Skeletal muscle satellite cell (primary cell): ENCODE results near the gene UPK1A. TPM values are rescaled to one million over a fixed set of nuclear protein-coding genes. Genes with fewer than 3 reads are reported as not detected.

ENCODE experiments used
- H3K27me3 ChIP-seq: 2 replicates; pipeline ENCODE4 v1.7.0; 2013; ENCODE audit warnings: low read length; ENCODE audit not compliant: control insufficient read depth, insufficient read depth
- H3K36me3 ChIP-seq: 2 replicates; pipeline ENCODE4 v1.7.0; 2013; ENCODE audit warnings: mild to moderate bottlenecking, control low read depth, low read length; ENCODE audit not compliant: insufficient read depth
- H3K4me1 ChIP-seq: 2 replicates; pipeline ENCODE4 v1.7.0; 2013; ENCODE audit warnings: low read length; ENCODE audit not compliant: control insufficient read depth, insufficient read depth
- H3K4me2 ChIP-seq: 2 replicates; pipeline ENCODE4 v1.7.0; 2013; ENCODE audit warnings: mild to moderate bottlenecking, low read length
- H3K4me3 ChIP-seq: 2 replicates; pipeline ENCODE4 v1.7.0; 2013; ENCODE audit warnings: low read length
- H3K9ac ChIP-seq: 2 replicates; pipeline ENCODE4 v1.7.0; 2013; ENCODE audit warnings: mild to moderate bottlenecking, low read depth, low read length, moderate library complexity
- H3K9me3 ChIP-seq: replicated peaks from 2 replicates; pipeline ENCODE4 v1.7.0; 2013; ENCODE audit warnings: mild to moderate bottlenecking, control low read depth, low read length
- total RNA-seq: library from RNA; depleted of rRNA; stranded (reverse); fragments of >200 nt; gene quantifications from 2 replicates; pipeline ENCODE4 v1.2.3, GENCODE V29; 2012; rRNA removed

UPK1A gene
- not detected in 2 replicates for total RNA-seq

- Histone ChIP-seq H3K27me3 (peaks cover 9% of the 10 kb centered on the region), H3K9me3 (no peaks in the 10 kb centered on the region), H3K4me1 (no peaks in the 10 kb centered on the region), H3K9ac (no peak within 1 kb of the TSS), H3K4me3 (no peak within 1 kb of the TSS), H3K4me2 (no peak within 1 kb of the TSS), H3K36me3 (no peaks in the 10 kb centered on the region)
Measured at GRCh38 chr19:35666251-35666913, at the start of gene UPK1A. Gene UPK1A (plus strand): TSS chr19:35666517. CDS start chr19:35666813, 296 bp downstream.

GRCh38 chr19:35618857-35619256 is 47.5 kb upstream of the UPK1A start:
- no peak overlapping the region for H3K9ac ChIP-seq
- no peak overlapping the region for H3K4me2 ChIP-seq
- H3K27me3 ChIP-seq, result no peaks in the 10 kb centered on the region
- H3K4me1 ChIP-seq, result no peaks in the 10 kb centered on the region
- H3K9me3 ChIP-seq, result no peaks in the 10 kb centered on the region
- no peaks in the 10 kb centered on the region for H3K36me3 ChIP-seq
- H3K4me3 ChIP-seq, result no peak overlapping the region

- H3K36me3 ChIP-seq, result no peaks in the 10 kb centered on the region
- no peak overlapping the region for H3K9ac ChIP-seq
- no peak overlapping the region for H3K4me3 ChIP-seq
Measured at GRCh38 chr19:35619290-35619923, 46.9 kb upstream of the UPK1A start.

GRCh38 chr19:35620001-35620400 is 46.3 kb upstream of the UPK1A start:
- no peak overlapping the region for H3K4me3 ChIP-seq
- no peaks in the 10 kb centered on the region for H3K9me3 ChIP-seq
- H3K36me3 ChIP-seq, result no peaks in the 10 kb centered on the region
- H3K4me1 ChIP-seq, result no peaks in the 10 kb centered on the region
- no peak overlapping the region for H3K4me2 ChIP-seq
- H3K9ac ChIP-seq, result no peak overlapping the region
- no peaks in the 10 kb centered on the region for H3K27me3 ChIP-seq

More at GRCh38 chr19:35619290-35619923, 46.9 kb upstream of the UPK1A start:
- Histone ChIP-seq H3K4me1 (no peaks in the 10 kb centered on the region), H3K27me3 (no peaks in the 10 kb centered on the region), H3K4me2 (no peak overlapping the region), H3K9me3 (no peaks in the 10 kb centered on the region)

DNA sequence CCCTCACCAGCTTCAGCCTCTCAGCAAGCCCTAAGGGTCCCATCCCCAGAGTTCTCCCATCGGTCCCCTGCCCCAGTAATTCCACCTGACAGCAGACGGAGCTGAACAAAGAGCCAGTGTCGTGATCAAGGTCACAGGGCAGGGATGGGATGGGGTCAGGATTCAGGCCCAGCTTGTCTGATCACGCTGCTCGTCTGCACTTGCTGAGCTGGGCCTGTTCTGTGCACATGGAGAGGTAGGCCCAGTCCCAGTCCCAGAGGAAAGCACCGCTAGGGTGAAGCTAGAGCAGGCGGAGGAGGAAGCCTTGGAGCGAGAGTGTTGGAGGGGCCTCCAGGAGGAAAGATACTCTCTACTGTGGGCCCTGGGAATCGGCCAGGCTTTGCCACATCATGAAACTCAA is 44.6 kb upstream of the UPK1A start:
- H3K4me3 ChIP-seq, result no peak overlapping the region
- no peaks in the 10 kb centered on the region for H3K4me1 ChIP-seq
- no peaks in the 10 kb centered on the region for H3K36me3 ChIP-seq
- no peak overlapping the region for H3K9ac ChIP-seq
- H3K4me2 ChIP-seq, result no peak overlapping the region
- H3K9me3 ChIP-seq, result no peaks in the 10 kb centered on the region
- no peaks in the 10 kb centered on the region for H3K27me3 ChIP-seq

GRCh38 chr19:35622750-35623149 is 43.6 kb upstream of the UPK1A start:
- Histone ChIP-seq H3K9me3 (no peaks in the 10 kb centered on the region), H3K4me2 (no peak overlapping the region), H3K36me3 (no peaks in the 10 kb centered on the region)

GRCh38 chr19:35623327-35624010 is 42.8 kb upstream of the UPK1A start:
- Histone ChIP-seq H3K9me3 (no peaks in the 10 kb centered on the region), H3K4me2 (no peak overlapping the region), H3K27me3 (no peaks in the 10 kb centered on the region), H3K4me3 (no peak overlapping the region), H3K36me3 (no peaks in the 10 kb centered on the region), H3K9ac (no peak overlapping the region), H3K4me1 (no peaks in the 10 kb centered on the region)

More at GRCh38 chr19:35622750-35623149, 43.6 kb upstream of the UPK1A start:
- H3K4me1 ChIP-seq, result no peaks in the 10 kb centered on the region
- H3K9ac ChIP-seq, result no peak overlapping the region
- H3K27me3 ChIP-seq, result no peaks in the 10 kb centered on the region
- H3K4me3 ChIP-seq, result no peak overlapping the region

GRCh38 chr19:35628264-35628564 is 38.1 kb upstream of the UPK1A start:
- Histone ChIP-seq H3K4me2 (peak overlapping the region; percentile 89), H3K36me3 (peaks cover 30% of the 10 kb centered on the region), H3K9ac (peak overlapping the region; percentile 98), H3K4me3 (peak overlapping the region; percentile 79), H3K27me3 (no peaks in the 10 kb centered on the region), H3K9me3 (no peaks in the 10 kb centered on the region), H3K4me1 (peaks cover 3% of the 10 kb centered on the region)

- Histone ChIP-seq H3K27me3 (no peaks in the 10 kb centered on the region), H3K4me1 (peaks cover 3% of the 10 kb centered on the region), H3K4me3 (peak within 1 kb of the TSS; percentile 79), H3K9ac (peak within 1 kb of the TSS; percentile 98), H3K4me2 (peak within 1 kb of the TSS; percentile 93), H3K36me3 (peaks cover 35% of the 10 kb centered on the region), H3K9me3 (no peaks in the 10 kb centered on the region)
Measured at GRCh38 chr19:35628565-35629331, 37.6 kb upstream of the UPK1A start, which contains the start of gene RBM42. Gene RBM42 (plus strand): TSS chr19:35629036. CDS start chr19:35629154, 118 bp downstream.

GRCh38 chr19:35629332-35629633 is 37.0 kb upstream of the UPK1A start:
- H3K36me3 ChIP-seq, result peaks cover 40% of the 10 kb centered on the region
- H3K4me2 ChIP-seq, result peak overlapping the region; percentile 93
- H3K27me3 ChIP-seq, result no peaks in the 10 kb centered on the region
- H3K9me3 ChIP-seq, result no peaks in the 10 kb centered on the region
- H3K4me1 ChIP-seq, result peaks cover 3% of the 10 kb centered on the region
- peak overlapping the region; percentile 98 for H3K9ac ChIP-seq
- H3K4me3 ChIP-seq, result peak overlapping the region; percentile 79

GRCh38 chr19:35633727-35634440 is 32.4 kb upstream of the UPK1A start:
- H3K36me3 ChIP-seq, result peaks cover 72% of the 10 kb centered on the region

More at GRCh38 chr19:35633727-35634440, 32.4 kb upstream of the UPK1A start:
- Histone ChIP-seq H3K27me3 (no peaks in the 10 kb centered on the region), H3K9ac (no peak overlapping the region), H3K4me3 (no peak overlapping the region), H3K4me2 (no peak overlapping the region), H3K4me1 (peaks cover 3% of the 10 kb centered on the region), H3K9me3 (no peaks in the 10 kb centered on the region)
